ENCODE data around the gene MORN5.
"Not testable (repeated sequence)": the region's sequence is repeated elsewhere in the genome, so short reads cannot be mapped to it uniquely, and the experiment has no call there.

DNA sequence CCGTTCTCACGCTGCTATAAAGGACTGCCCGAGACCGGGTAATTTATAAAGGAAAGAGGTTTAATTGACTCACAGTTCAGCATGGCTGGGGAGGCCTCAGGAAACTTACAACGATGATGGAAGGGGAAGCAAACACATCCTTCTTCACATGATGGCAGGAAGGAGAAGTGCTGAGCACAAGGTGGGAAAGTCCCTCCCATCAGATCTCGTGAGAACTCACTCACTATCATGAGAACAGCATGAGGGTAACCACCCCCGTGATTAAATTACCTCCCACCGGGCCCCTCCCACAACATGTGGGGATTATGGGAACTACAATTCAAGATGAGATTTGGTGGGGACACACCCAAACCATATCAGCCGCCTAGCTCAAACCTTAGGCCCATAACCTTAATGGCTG lies 42.5 kb upstream of the MORN5 start:
- TF ChIP-seq, protein P1, sequence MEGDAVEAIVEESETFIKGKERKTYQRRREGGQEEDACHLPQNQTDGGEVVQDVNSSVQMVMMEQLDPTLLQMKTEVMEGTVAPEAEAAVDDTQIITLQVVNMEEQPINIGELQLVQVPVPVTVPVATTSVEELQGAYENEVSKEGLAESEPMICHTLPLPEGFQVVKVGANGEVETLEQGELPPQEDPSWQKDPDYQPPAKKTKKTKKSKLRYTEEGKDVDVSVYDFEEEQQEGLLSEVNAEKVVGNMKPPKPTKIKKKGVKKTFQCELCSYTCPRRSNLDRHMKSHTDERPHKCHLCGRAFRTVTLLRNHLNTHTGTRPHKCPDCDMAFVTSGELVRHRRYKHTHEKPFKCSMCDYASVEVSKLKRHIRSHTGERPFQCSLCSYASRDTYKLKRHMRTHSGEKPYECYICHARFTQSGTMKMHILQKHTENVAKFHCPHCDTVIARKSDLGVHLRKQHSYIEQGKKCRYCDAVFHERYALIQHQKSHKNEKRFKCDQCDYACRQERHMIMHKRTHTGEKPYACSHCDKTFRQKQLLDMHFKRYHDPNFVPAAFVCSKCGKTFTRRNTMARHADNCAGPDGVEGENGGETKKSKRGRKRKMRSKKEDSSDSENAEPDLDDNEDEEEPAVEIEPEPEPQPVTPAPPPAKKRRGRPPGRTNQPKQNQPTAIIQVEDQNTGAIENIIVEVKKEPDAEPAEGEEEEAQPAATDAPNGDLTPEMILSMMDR (IDR thresholded peaks at IDR 0.05; ENCODE audit: low read depth, low read length, missing input control), result not testable (repeated sequence)
- TF ChIP-seq, protein P2, sequence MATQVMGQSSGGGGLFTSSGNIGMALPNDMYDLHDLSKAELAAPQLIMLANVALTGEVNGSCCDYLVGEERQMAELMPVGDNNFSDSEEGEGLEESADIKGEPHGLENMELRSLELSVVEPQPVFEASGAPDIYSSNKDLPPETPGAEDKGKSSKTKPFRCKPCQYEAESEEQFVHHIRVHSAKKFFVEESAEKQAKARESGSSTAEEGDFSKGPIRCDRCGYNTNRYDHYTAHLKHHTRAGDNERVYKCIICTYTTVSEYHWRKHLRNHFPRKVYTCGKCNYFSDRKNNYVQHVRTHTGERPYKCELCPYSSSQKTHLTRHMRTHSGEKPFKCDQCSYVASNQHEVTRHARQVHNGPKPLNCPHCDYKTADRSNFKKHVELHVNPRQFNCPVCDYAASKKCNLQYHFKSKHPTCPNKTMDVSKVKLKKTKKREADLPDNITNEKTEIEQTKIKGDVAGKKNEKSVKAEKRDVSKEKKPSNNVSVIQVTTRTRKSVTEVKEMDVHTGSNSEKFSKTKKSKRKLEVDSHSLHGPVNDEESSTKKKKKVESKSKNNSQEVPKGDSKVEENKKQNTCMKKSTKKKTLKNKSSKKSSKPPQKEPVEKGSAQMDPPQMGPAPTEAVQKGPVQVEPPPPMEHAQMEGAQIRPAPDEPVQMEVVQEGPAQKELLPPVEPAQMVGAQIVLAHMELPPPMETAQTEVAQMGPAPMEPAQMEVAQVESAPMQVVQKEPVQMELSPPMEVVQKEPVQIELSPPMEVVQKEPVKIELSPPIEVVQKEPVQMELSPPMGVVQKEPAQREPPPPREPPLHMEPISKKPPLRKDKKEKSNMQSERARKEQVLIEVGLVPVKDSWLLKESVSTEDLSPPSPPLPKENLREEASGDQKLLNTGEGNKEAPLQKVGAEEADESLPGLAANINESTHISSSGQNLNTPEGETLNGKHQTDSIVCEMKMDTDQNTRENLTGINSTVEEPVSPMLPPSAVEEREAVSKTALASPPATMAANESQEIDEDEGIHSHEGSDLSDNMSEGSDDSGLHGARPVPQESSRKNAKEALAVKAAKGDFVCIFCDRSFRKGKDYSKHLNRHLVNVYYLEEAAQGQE (IDR thresholded peaks at IDR 0.05), result not testable (repeated sequence)
- TF ChIP-seq, protein P3, sequence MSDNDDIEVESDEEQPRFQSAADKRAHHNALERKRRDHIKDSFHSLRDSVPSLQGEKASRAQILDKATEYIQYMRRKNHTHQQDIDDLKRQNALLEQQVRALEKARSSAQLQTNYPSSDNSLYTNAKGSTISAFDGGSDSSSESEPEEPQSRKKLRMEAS (IDR thresholded peaks at IDR 0.05), result not testable (repeated sequence)
- not testable (repeated sequence) for TF ChIP-seq RXRA (IDR thresholded peaks at IDR 0.05); GABPA (IDR thresholded peaks at IDR 0.05 in 1 of 2, conservative IDR thresholded peaks at IDR 0.05 in 1 of 2); JUND (IDR thresholded peaks at IDR 0.05); YY1 (IDR thresholded peaks at IDR 0.05); RAD21 (IDR thresholded peaks at IDR 0.05); SP1 (IDR thresholded peaks at IDR 0.05); TAF1 (conservative IDR thresholded peaks at IDR 0.05)

Measured in liver (tissue), 3 donors.